Neural cell (in vitro differentiated cells): ENCODE data around the gene BZW2. TPM values are rescaled to one million over a fixed set of nuclear protein-coding genes. Genes with fewer than 3 reads are reported as not detected.

ENCODE experiments used
- H2AFZ ChIP-seq: fragments of 200-600, 300-800 bp; sonication (generic), shearing (Covaris generic); 2 replicates; pipeline ENCODE4 v1.6.0; 2014; ENCODE audit warnings: low read depth, mild to moderate bottlenecking, antibody characterized with exemption, low read length, moderate library complexity
- H3F3A ChIP-seq: fragments of 200-600 bp; shearing (Covaris generic); 2 replicates; pipeline ENCODE4 v1.6.1; 2016; ENCODE audit warnings: mild to moderate bottlenecking, moderate library complexity, mixed read lengths, antibody characterized with exemption, low read length; ENCODE audit not compliant: insufficient read depth, poor library complexity, severe bottlenecking
- H3K27ac ChIP-seq: fragments of 200-600, 300-800 bp; sonication (generic), shearing (Covaris generic); 2 replicates; pipeline ENCODE4 v1.5.1; 2014; ENCODE audit warnings: mild to moderate bottlenecking, low read length, moderate library complexity
- H3K27me3 ChIP-seq: fragments of 300-800, 200-600 bp; sonication (generic), shearing (Covaris generic); 2 replicates; pipeline ENCODE4 v1.6.0; 2014; ENCODE audit warnings: mild to moderate bottlenecking, low read depth, low read length, moderate library complexity; ENCODE audit not compliant: insufficient read depth
- H3K36me3 ChIP-seq: fragments of 300-800, 200-600 bp; sonication (generic), shearing (Covaris generic); 2 replicates; pipeline ENCODE4 v1.5.1; 2014; ENCODE audit warnings: mild to moderate bottlenecking, antibody characterized with exemption, low read length, moderate library complexity; ENCODE audit not compliant: insufficient read depth
- H3K4me2 ChIP-seq: fragments of 300-800, 200-600 bp; sonication (generic), shearing (Covaris generic); 2 replicates; pipeline ENCODE4 v1.6.0; 2014; ENCODE audit warnings: mild to moderate bottlenecking, low read length
- H3K4me3 ChIP-seq: fragments of 300-800, 200-600 bp; sonication (generic), shearing (Covaris generic); 2 replicates; pipeline ENCODE4 v1.5.1; 2014; ENCODE audit warnings: mild to moderate bottlenecking, low read length, moderate library complexity
- H3K79me2 ChIP-seq: fragments of 200-600 bp; shearing (Covaris generic); replicated peaks from 2 replicates; pipeline ENCODE4 v1.6.0; 2014; ENCODE audit warnings: mild to moderate bottlenecking, low read length, moderate library complexity; ENCODE audit not compliant: insufficient read depth
- H3K9ac ChIP-seq: fragments of 300-800, 200-600 bp; sonication (generic), shearing (Covaris generic); 2 replicates; pipeline ENCODE4 v1.6.1; 2016; ENCODE audit warnings: mild to moderate bottlenecking, low read length, mixed read lengths
- H3K9me2 ChIP-seq: fragments of 200-600 bp; shearing (Covaris generic); 2 replicates; pipeline ENCODE4 v1.6.1; 2016; ENCODE audit warnings: mild to moderate bottlenecking, low read length, mixed read lengths; ENCODE audit not compliant: insufficient read depth
- H3K9me3 ChIP-seq: fragments of 200-600, 300-800 bp; sonication (generic), shearing (Covaris generic); 2 replicates; pipeline ENCODE4 v1.6.1; 2016; ENCODE audit warnings: mild to moderate bottlenecking, mixed run types, low read length, moderate library complexity, mixed read lengths
- H4K20me1 ChIP-seq: fragments of 200-600 bp; shearing (Covaris generic); 2 replicates; pipeline ENCODE4 v1.6.1; 2016; ENCODE audit warnings: mild to moderate bottlenecking, mixed run types; ENCODE audit not compliant: insufficient read depth
- CTCF ChIP-seq: fragments of 450-650 bp; IDR thresholded peaks from 2 replicates; pipeline ENCODE4 v1.5.1; 2014; ENCODE audit warnings: antibody characterized with exemption, mild to moderate bottlenecking, moderate library complexity; ENCODE audit not compliant: poor library complexity, severe bottlenecking
- EP300 ChIP-seq: fragments of 450-650 bp; conservative IDR thresholded peaks from 2 replicates; pipeline ENCODE4 v1.6.1; 2014; ENCODE audit warnings: antibody characterized with exemption, mild to moderate bottlenecking, moderate library complexity; ENCODE audit not compliant: poor library complexity, severe bottlenecking
- EZH2 ChIP-seq: fragments of 200-600, 300-800 bp; shearing (Covaris generic), sonication (generic); IDR thresholded peaks from 2 replicates; pipeline ENCODE4 v1.6.1; 2014; ENCODE audit warnings: antibody characterized with exemption, low read length, borderline replicate concordance, mild to moderate bottlenecking; ENCODE audit not compliant: insufficient read depth, poor library complexity, severe bottlenecking
- MXI1 ChIP-seq: fragments of 450-650 bp; conservative IDR thresholded peaks from 2 replicates; pipeline ENCODE4 v1.6.1; 2014; ENCODE audit warnings: antibody characterized with exemption, mild to moderate bottlenecking; ENCODE audit not compliant: poor library complexity, severe bottlenecking
- POLR2AphosphoS5 ChIP-seq: IDR thresholded peaks from 2 replicates; pipeline ENCODE4 v1.6.1; 2012
- RAD21 ChIP-seq: fragments of 450-650 bp; conservative IDR thresholded peaks from 2 replicates; pipeline ENCODE4 v1.6.1; 2014; ENCODE audit warnings: antibody characterized with exemption, mild to moderate bottlenecking, moderate library complexity
- SMC3 ChIP-seq: fragments of 450-650 bp; conservative IDR thresholded peaks from 2 replicates; pipeline ENCODE4 v1.6.1; 2014; ENCODE audit warnings: antibody characterized with exemption, mild to moderate bottlenecking, moderate library complexity; ENCODE audit not compliant: poor library complexity
- TAF1 ChIP-seq: IDR thresholded peaks from 2 replicates; pipeline ENCODE4 v1.6.1; 2012; ENCODE audit warnings: low read depth
- polyA plus RNA-seq: library from polyadenylated mRNA; depleted of rRNA; stranded (reverse); fragments of >200 nt; gene quantifications from 2 replicates; pipeline ENCODE4 v1.2.3, GENCODE V29; 2014
- TF ChIP-seq, protein P1 (sequence below): IDR thresholded peaks from 2 replicates; pipeline ENCODE4 v1.6.1; 2012; ENCODE audit warnings: borderline replicate concordance

BZW2 gene
- polyA plus RNA-seq, 1 donor from 2014 or later, result 203 TPM

DNA sequence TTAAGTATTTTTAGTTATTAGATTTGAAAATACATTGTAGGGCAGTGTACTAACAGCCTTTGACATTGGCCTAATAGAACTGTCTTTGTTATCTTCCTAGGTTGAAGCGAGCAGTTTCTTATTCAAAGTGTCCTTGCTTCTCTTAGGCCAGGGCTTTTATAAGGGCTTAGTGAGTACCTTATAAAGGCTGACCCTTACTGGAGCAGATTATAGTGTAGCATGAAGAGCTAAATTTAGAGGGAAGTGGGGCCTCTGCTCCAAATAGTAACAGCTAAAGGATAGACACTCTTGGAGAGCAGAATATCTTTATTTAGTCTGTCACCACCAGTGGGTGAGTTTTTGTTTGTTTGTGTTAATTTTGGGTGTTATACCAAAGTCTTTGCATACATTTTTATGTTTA lies 15.9 kb downstream of the BZW2 start:
- H3K4me2 ChIP-seq, result no peak overlapping the region
- no peak overlapping the region for H3K4me3 ChIP-seq
- H3K9me3 ChIP-seq, result no peaks in the 10 kb centered on the region
- no peaks in the 10 kb centered on the region for H3K9me2 ChIP-seq
- no peaks in the 10 kb centered on the region for H3K27me3 ChIP-seq
- H3F3A ChIP-seq, result no peaks in the 10 kb centered on the region
- no peak for TF ChIP-seq TAF1
- TF ChIP-seq EP300, result no peak
- no peak for TF ChIP-seq SMC3
- no peak for TF ChIP-seq MXI1
- TF ChIP-seq POLR2AphosphoS5, result no peak
- TF ChIP-seq RAD21, result no peak
- H3K27ac ChIP-seq, result no peak overlapping the region
- H4K20me1 ChIP-seq, result no peaks in the 10 kb centered on the region
- no peaks in the 10 kb centered on the region for H3K36me3 ChIP-seq
- H3K79me2 ChIP-seq, result peaks cover 42% of the 10 kb centered on the region
- no peak overlapping the region for H2AFZ ChIP-seq
- H3K9ac ChIP-seq, result no peak overlapping the region

- TF ChIP-seq SMC3 (no peak), TAF1 (no peak), EZH2 (no peak), EP300 (no peak), POLR2AphosphoS5 (no peak), MXI1 (no peak), RAD21 (no peak), CTCF (no peak)
- TF ChIP-seq, protein P1, sequence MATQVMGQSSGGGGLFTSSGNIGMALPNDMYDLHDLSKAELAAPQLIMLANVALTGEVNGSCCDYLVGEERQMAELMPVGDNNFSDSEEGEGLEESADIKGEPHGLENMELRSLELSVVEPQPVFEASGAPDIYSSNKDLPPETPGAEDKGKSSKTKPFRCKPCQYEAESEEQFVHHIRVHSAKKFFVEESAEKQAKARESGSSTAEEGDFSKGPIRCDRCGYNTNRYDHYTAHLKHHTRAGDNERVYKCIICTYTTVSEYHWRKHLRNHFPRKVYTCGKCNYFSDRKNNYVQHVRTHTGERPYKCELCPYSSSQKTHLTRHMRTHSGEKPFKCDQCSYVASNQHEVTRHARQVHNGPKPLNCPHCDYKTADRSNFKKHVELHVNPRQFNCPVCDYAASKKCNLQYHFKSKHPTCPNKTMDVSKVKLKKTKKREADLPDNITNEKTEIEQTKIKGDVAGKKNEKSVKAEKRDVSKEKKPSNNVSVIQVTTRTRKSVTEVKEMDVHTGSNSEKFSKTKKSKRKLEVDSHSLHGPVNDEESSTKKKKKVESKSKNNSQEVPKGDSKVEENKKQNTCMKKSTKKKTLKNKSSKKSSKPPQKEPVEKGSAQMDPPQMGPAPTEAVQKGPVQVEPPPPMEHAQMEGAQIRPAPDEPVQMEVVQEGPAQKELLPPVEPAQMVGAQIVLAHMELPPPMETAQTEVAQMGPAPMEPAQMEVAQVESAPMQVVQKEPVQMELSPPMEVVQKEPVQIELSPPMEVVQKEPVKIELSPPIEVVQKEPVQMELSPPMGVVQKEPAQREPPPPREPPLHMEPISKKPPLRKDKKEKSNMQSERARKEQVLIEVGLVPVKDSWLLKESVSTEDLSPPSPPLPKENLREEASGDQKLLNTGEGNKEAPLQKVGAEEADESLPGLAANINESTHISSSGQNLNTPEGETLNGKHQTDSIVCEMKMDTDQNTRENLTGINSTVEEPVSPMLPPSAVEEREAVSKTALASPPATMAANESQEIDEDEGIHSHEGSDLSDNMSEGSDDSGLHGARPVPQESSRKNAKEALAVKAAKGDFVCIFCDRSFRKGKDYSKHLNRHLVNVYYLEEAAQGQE, result no peak
- peaks cover 15% of the 10 kb centered on the region for H3K79me2 ChIP-seq
- H3K27ac ChIP-seq, result no peak overlapping the region
Observed at GRCh38 chr7:16667355-16667754, 21.4 kb downstream of the BZW2 start.

More at GRCh38 chr7:16667355-16667754, 21.4 kb downstream of the BZW2 start:
- no peak overlapping the region for H3K4me2 ChIP-seq
- H2AFZ ChIP-seq, result no peak overlapping the region
- H3F3A ChIP-seq, result no peaks in the 10 kb centered on the region
- H3K9me2 ChIP-seq, result no peaks in the 10 kb centered on the region
- no peaks in the 10 kb centered on the region for H3K36me3 ChIP-seq
- H4K20me1 ChIP-seq, result no peaks in the 10 kb centered on the region
- H3K9me3 ChIP-seq, result no peaks in the 10 kb centered on the region
- no peaks in the 10 kb centered on the region for H3K27me3 ChIP-seq
- no peak overlapping the region for H3K9ac ChIP-seq
- no peak overlapping the region for H3K4me3 ChIP-seq
